Measurements from ENCODE around the gene SLC4A1AP. TPM values are rescaled to one million over a fixed set of nuclear protein-coding genes. Genes with fewer than 3 reads are reported as not detected.

The SLC4A1AP gene
- total RNA-seq, 1 donor from 2014 or later = 20.9 TPM

DNA sequence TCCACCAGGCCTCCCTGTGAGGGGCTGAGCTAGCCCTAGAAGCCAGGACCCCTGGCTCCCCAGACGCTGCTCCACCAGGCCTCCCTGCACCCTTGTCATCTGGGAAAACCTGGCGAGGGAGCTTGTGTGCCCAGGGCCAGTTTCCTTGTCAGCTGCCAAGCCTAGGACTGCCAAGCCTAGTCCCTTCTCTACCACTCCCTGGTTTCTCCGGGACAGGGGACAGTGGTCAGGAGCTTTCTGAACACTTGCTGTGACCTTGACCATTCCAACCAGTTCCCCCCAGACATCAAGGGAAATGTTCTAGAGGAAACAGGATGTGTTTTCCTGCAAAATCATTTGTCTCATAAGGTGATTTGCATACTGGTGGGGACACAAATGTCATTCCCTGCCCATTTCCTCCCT is 66.6 kb downstream of the SLC4A1AP start:
- Histone ChIP-seq H3K9ac (ENCODE audit: low read length) (no peak overlapping the region), H3K27me3 (ENCODE audit: insufficient read depth, low read length) (no peaks in the 10 kb centered on the region), H3K36me3 (ENCODE audit: insufficient read depth, low read length) (no peaks in the 10 kb centered on the region), H4K20me1 (ENCODE audit: insufficient read depth, low read length) (no peaks in the 10 kb centered on the region), H3K9me3 (ENCODE audit: insufficient read depth, low read depth, low read length) (no peaks in the 10 kb centered on the region), H3K79me2 (ENCODE audit: insufficient read depth, low read length) (no peaks in the 10 kb centered on the region), H2AFZ (ENCODE audit: low read depth, low read length) (no peak overlapping the region), H3K4me3 (ENCODE audit: insufficient read depth, low read depth, low read length) (no peak overlapping the region), H3K4me2 (ENCODE audit: low read length) (no peak overlapping the region), H3K27ac (ENCODE audit: low read depth, low read length) (no peak overlapping the region), H3K4me1 (ENCODE audit: insufficient read depth, low read length) (peaks cover 7% of the 10 kb centered on the region)
- Mint-ChIP-seq H3K36me3 (ENCODE audit: low read depth, unreplicated experiment) (no peaks in the 10 kb centered on the region), H3K4me3 (ENCODE audit: unreplicated experiment) (no peak overlapping the region), H3K4me1 (ENCODE audit: low read depth, unreplicated experiment) (peaks cover 9% of the 10 kb centered on the region), H3K27me3 (ENCODE audit: low read depth, unreplicated experiment) (no peaks in the 10 kb centered on the region), H3K9me3 (ENCODE audit: unreplicated experiment) (no peaks in the 10 kb centered on the region), H3K27ac (ENCODE audit: unreplicated experiment) (no peak overlapping the region)
- FAIRE-seq = no peak
- TF ChIP-seq, protein P1, sequence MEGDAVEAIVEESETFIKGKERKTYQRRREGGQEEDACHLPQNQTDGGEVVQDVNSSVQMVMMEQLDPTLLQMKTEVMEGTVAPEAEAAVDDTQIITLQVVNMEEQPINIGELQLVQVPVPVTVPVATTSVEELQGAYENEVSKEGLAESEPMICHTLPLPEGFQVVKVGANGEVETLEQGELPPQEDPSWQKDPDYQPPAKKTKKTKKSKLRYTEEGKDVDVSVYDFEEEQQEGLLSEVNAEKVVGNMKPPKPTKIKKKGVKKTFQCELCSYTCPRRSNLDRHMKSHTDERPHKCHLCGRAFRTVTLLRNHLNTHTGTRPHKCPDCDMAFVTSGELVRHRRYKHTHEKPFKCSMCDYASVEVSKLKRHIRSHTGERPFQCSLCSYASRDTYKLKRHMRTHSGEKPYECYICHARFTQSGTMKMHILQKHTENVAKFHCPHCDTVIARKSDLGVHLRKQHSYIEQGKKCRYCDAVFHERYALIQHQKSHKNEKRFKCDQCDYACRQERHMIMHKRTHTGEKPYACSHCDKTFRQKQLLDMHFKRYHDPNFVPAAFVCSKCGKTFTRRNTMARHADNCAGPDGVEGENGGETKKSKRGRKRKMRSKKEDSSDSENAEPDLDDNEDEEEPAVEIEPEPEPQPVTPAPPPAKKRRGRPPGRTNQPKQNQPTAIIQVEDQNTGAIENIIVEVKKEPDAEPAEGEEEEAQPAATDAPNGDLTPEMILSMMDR (IDR thresholded peaks at IDR 0.05; ENCODE audit: insufficient read depth, low read depth, low read length) = no peak
- no peak for TF ChIP-seq EZH2 (IDR thresholded peaks at IDR 0.05; ENCODE audit: insufficient read depth, low read length)
- DNase-seq (ENCODE audit: low read depth) = no peak

DNA sequence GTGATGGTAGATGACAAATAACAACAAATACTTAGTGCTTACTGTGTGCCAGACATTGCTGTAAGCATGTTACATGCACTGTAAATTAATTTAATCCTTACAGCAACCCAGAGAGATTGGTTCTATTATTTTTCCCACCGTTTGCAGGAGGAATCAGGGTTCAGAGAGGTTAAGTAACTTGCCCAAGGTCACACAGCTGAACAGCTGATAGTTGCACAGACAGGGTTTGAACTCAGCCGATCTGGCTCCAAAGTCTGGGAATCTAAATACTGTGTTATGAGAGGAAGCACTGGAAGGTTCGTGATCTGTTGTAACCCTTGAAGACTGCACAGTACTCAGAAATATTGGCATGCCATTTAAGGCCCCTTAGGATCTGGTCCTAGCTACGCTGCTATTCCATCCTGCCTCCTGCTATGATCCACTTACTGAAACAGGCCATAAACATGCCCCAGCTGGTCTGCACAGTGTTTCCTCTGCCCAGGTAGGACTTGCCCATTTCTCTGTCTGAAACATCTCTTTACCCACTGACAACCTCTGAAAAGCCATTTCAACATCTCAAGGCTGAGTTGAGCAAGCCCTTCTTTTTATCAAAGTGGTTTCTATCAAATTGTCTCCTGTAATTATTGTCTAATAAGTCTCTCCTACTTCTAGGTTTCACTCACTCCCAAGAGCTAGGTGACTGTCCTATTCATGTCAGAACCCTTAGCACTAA is 67.4 kb downstream of the SLC4A1AP start:
- H3K27ac Mint-ChIP-seq (ENCODE audit: unreplicated experiment) = no peak overlapping the region
- DNase-seq (ENCODE audit: low read depth) = no peak
- H3K4me2 ChIP-seq (ENCODE audit: low read length) = no peak overlapping the region
- H3K9me3 Mint-ChIP-seq (ENCODE audit: unreplicated experiment) = no peaks in the 10 kb centered on the region
- H3K4me3 ChIP-seq (ENCODE audit: insufficient read depth, low read depth, low read length) = no peak overlapping the region
- H3K27me3 ChIP-seq (ENCODE audit: insufficient read depth, low read length) = no peaks in the 10 kb centered on the region
- H3K4me1 Mint-ChIP-seq (ENCODE audit: low read depth, unreplicated experiment) = peaks cover 6% of the 10 kb centered on the region
- H3K27ac ChIP-seq (ENCODE audit: low read depth, low read length) = no peak overlapping the region
- no peaks in the 10 kb centered on the region for H3K36me3 Mint-ChIP-seq (ENCODE audit: low read depth, unreplicated experiment)
- H3K27me3 Mint-ChIP-seq (ENCODE audit: low read depth, unreplicated experiment) = no peaks in the 10 kb centered on the region
- H3K4me1 ChIP-seq (ENCODE audit: insufficient read depth, low read length) = peaks cover 10% of the 10 kb centered on the region
- H3K36me3 ChIP-seq (ENCODE audit: insufficient read depth, low read length) = no peaks in the 10 kb centered on the region
- TF ChIP-seq, protein P1 (IDR thresholded peaks at IDR 0.05; ENCODE audit: insufficient read depth, low read depth, low read length) = no peak
- no peak for TF ChIP-seq EZH2 (IDR thresholded peaks at IDR 0.05; ENCODE audit: insufficient read depth, low read length)
- H3K79me2 ChIP-seq (ENCODE audit: insufficient read depth, low read length) = no peaks in the 10 kb centered on the region
- no peak overlapping the region for H3K4me3 Mint-ChIP-seq (ENCODE audit: unreplicated experiment)
- H3K9me3 ChIP-seq (ENCODE audit: insufficient read depth, low read depth, low read length) = no peaks in the 10 kb centered on the region
- no peak overlapping the region for H2AFZ ChIP-seq (ENCODE audit: low read depth, low read length)
- no peak for FAIRE-seq
- no peaks in the 10 kb centered on the region for H4K20me1 ChIP-seq (ENCODE audit: insufficient read depth, low read length)
- H3K9ac ChIP-seq (ENCODE audit: low read length) = no peak overlapping the region

DNA sequence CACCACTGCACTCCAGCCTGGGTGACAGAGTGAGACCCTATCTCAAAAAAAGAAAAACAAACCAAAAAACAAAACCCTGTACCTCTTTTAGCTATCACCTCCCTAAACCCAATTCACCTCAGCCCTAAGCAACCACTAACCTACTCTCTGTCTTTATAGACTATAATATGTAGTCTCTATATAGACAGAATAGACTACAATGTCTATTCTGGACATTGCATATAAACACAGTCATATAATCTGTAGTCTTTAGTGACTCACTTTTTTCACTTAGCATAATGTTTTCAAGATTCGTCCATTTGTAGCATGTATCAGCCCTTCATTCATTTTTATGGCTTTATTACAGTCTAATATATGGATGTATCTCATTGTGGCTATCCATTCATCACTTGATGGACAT is 70.6 kb downstream of the SLC4A1AP start:
- Mint-ChIP-seq H3K36me3 (ENCODE audit: low read depth, unreplicated experiment) (no peaks in the 10 kb centered on the region), H3K27me3 (ENCODE audit: low read depth, unreplicated experiment) (peaks cover 4% of the 10 kb centered on the region), H3K4me3 (ENCODE audit: unreplicated experiment) (no peak overlapping the region), H3K27ac (ENCODE audit: unreplicated experiment) (no peak overlapping the region), H3K4me1 (ENCODE audit: low read depth, unreplicated experiment) (no peaks in the 10 kb centered on the region), H3K9me3 (ENCODE audit: unreplicated experiment) (peaks cover 2% of the 10 kb centered on the region)
- DNase-seq (ENCODE audit: low read depth) (no peak), FAIRE-seq (no peak)
- TF ChIP-seq, protein P1 (IDR thresholded peaks at IDR 0.05; ENCODE audit: insufficient read depth, low read depth, low read length) = no peak
- no peak for TF ChIP-seq EZH2 (IDR thresholded peaks at IDR 0.05; ENCODE audit: insufficient read depth, low read length)
- Histone ChIP-seq H2AFZ (ENCODE audit: low read depth, low read length) (no peak overlapping the region), H3K4me2 (ENCODE audit: low read length) (no peak overlapping the region), H3K4me1 (ENCODE audit: insufficient read depth, low read length) (peaks cover 19% of the 10 kb centered on the region), H3K27ac (ENCODE audit: low read depth, low read length) (no peak overlapping the region), H3K9ac (ENCODE audit: low read length) (no peak overlapping the region), H3K79me2 (ENCODE audit: insufficient read depth, low read length) (no peaks in the 10 kb centered on the region), H3K36me3 (ENCODE audit: insufficient read depth, low read length) (no peaks in the 10 kb centered on the region), H3K9me3 (ENCODE audit: insufficient read depth, low read depth, low read length) (no peaks in the 10 kb centered on the region), H3K27me3 (ENCODE audit: insufficient read depth, low read length) (no peaks in the 10 kb centered on the region), H4K20me1 (ENCODE audit: insufficient read depth, low read length) (no peaks in the 10 kb centered on the region), H3K4me3 (ENCODE audit: insufficient read depth, low read depth, low read length) (no peak overlapping the region)

All from astrocyte (in vitro differentiated cells and primary cell).